Stimulated activated CD4-positive, alpha-beta T cell treated with anti-CD3 and anti-CD28 coated beads, Interleukin-2, amount 100 ng/mL, for 24 hours (primary cell): ENCODE data around the gene PHRF1.

Source experiments
- DNase-seq, 2 donors: peaks; one replicate each; pipeline ENCODE4 v3.0.0-alpha.2; 2020

PHRF1 gene

GRCh38 chr11:660681-661444, 84.6 kb downstream of the PHRF1 start:
- no peak for DNase-seq
